Heart right ventricle (tissue), 16 donors: ENCODE measurements around the gene FAM131B. TPM values are rescaled to one million over a fixed set of nuclear protein-coding genes. Genes with fewer than 3 reads are reported as not detected.

Experiments
- ATAC-seq, 8 donors: fragments of 200-7000 bp; cut with Tn5 transposase; one replicate each; pipeline ENCODE4 v1.9.1; 2020; ENCODE audit warnings: mild to moderate bottlenecking in 8 of 8, moderate library complexity in 8 of 8, moderate number of reproducible peaks in 1 of 8
- DNase-seq, 2 donors: peaks; one replicate each; pipeline ENCODE4 v3.0.0-alpha.2; 2020
- H3K27ac ChIP-seq, 10 donors: fragments of 200-600 bp; sonication (generic) in 2 of 10; one replicate each; pipeline versions ENCODE4 v1.5.0 to v1.8.0; 2020 to 2022; ENCODE audit warnings: mild to moderate bottlenecking in 3 of 10
- H3K27me3 ChIP-seq, 7 donors: fragments of 200-600 bp; one replicate each; pipeline ENCODE4 v1.8.0; 2021 to 2022; ENCODE audit warnings: mild to moderate bottlenecking in 2 of 7
- H3K36me3 ChIP-seq, 9 donors: fragments of 200-600 bp; sonication (generic) in 1 of 9; one replicate each; pipeline versions ENCODE4 v1.5.0 to v1.8.0; 2020 to 2022; ENCODE audit warnings: mild to moderate bottlenecking in 2 of 9
- H3K4me1 ChIP-seq, 9 donors: fragments of 200-600 bp; sonication (generic) in 1 of 9; one replicate each; pipeline versions ENCODE4 v1.5.0 to v1.8.0; 2020 to 2022; ENCODE audit warnings: mild to moderate bottlenecking in 4 of 9
- H3K4me3 ChIP-seq, 10 donors: fragments of 200-600 bp; sonication (generic) in 2 of 10; one replicate each; pipeline versions ENCODE4 v1.5.0 to v1.8.0; 2020 to 2022; ENCODE audit warnings: mild to moderate bottlenecking in 7 of 10, moderate library complexity in 2 of 10
- H3K9me3 ChIP-seq, 11 donors: fragments of 200-600 bp in 10 of 11; sonication (generic) in 2 of 11; one replicate each; pipeline versions ENCODE4 v1.5.0 to v1.8.0; 2013 to 2022; ENCODE audit warnings: mild to moderate bottlenecking in 2 of 11, control low read depth in 1 of 11, moderate library complexity in 1 of 11
- WGBS, 2 donors: extraction: QIAGEN DNeasy Blood & Tissue Kit; methylation state at CpG; one replicate each; pipeline ENCODE4 v1.1.7; 2013; ENCODE audit warnings: inconsistent platforms in 1 of 2; 5-methylcytosine and 5-hydroxymethylcytosine counted together
- intact Hi-C, 10 donors: fragments of 100-400 bp; cut with DNase I; formaldehyde crosslinking; loops; one replicate each; pipeline versions ENCODE4 v1.11.1 to v1.14.2; 2022
- polyA plus RNA-seq, 2 donors: library from polyadenylated mRNA; stranded (reverse); fragments of 200-250 nt; gene quantifications; one replicate each; pipeline ENCODE4 v1.2.3, GENCODE V29; 2013
- total RNA-seq, 10 donors: library from RNA; stranded (reverse); fragmentation: NEBNext Ultra II Directional in 3 of 10; extraction: Animal tissue kit (Norgen Biotek cat#: 25700) in 3 of 10; gene quantifications; one replicate each; pipeline versions ENCODE4 v1.2.1 to v1.2.4, GENCODE V29; 2021 to 2023
- TF ChIP-seq, protein P1 (sequence below), 9 donors: fragments of 200-600 bp; sonication (generic) in 2 of 9; IDR thresholded peaks; one replicate each; pipeline versions ENCODE4 v1.5.0 to v1.8.0; 2021 to 2022; ENCODE audit warnings: antibody characterized with exemption in 9 of 9, mild to moderate bottlenecking in 5 of 9, moderate library complexity in 1 of 9
- donor health status: Arrhythmogenic right ventricular cardiomyopathy.
- donor health status: ischemic (EF 13 %, LVEDD 7.1; RV severe dilation, severe dysfunction).
- donor health status: healthy with polysubstance abuse.
- donor health status: DM: no; HTN: yes; CAD: no.
- donor health status: DM: no; HTN: no; CAD: no.
- donor health status: ischemic (EF 25% LVEDD 6.9; RV normal size, moderate dysfunction).
- donor health status: ischemic (EF 25% LVEDD 5.7; RV mildly dilated, moderate dysfunction).
- donor health status: healthy.
- donor health status: DM: yes; HTN: yes; CAD: no.
- donor health status: Ischemic cardiomyopathy.
- donor health status: ischemic (EF 35%, LVEDD 5.7; RV mildly dilated, moderate dysfunction).
- donor health status: nonischemic (EF 11% LVEDD 7.7; RV severe dilation, severe dysfunction).
- donor health status: DM: yes; HTN: yes; CAD: no.
- donor health status: PGD.
- donor health status: ischemic (EF 29% LVEDD 5.4; RV normal size, mild dysfunction).
- donor health status: nonischemic (EF 23%, LVEDD 6.1; RV moderate dilation, normal function).

The FAM131B gene
- total and polyA plus RNA-seq, 12 donors = 0.07 to 1.2 (median 0.37) TPM; not detected in 1

GRCh38 chr7:143375298-143376034, 13.0 kb upstream of the FAM131B start:
- WGBS, 2 donors = 84 to 92% methylated on average over 7 of the region's 7 CpGs
- Histone ChIP-seq H3K9me3 (no peaks in the 10 kb centered on the region), H3K4me1 (peaks cover 0 to 77% (median 11%) of the 10 kb centered on the region in 9 donors), H3K36me3 (no peaks in the 10 kb centered on the region), H3K27ac (peak overlapping the region in 3 of 10 donors; percentile 15 to 100 (median 35)), H3K4me3 (no peak overlapping the region), H3K27me3 (no peaks in the 10 kb centered on the region)
- ATAC-seq (peak in 2 of 8 donors; percentile 11 to 29), DNase-seq (no peak)
- TF ChIP-seq, protein P1, sequence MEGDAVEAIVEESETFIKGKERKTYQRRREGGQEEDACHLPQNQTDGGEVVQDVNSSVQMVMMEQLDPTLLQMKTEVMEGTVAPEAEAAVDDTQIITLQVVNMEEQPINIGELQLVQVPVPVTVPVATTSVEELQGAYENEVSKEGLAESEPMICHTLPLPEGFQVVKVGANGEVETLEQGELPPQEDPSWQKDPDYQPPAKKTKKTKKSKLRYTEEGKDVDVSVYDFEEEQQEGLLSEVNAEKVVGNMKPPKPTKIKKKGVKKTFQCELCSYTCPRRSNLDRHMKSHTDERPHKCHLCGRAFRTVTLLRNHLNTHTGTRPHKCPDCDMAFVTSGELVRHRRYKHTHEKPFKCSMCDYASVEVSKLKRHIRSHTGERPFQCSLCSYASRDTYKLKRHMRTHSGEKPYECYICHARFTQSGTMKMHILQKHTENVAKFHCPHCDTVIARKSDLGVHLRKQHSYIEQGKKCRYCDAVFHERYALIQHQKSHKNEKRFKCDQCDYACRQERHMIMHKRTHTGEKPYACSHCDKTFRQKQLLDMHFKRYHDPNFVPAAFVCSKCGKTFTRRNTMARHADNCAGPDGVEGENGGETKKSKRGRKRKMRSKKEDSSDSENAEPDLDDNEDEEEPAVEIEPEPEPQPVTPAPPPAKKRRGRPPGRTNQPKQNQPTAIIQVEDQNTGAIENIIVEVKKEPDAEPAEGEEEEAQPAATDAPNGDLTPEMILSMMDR (IDR thresholded peaks at IDR 0.05) = no peak
- intact Hi-C loops = loop anchor here in 2 of 10 donors (5.0 to 10.0 kb wide), 2 partner anchors 42 to 51 kb away; no protein-coding TSS in a partner anchor

- peak overlapping the region in 1 of 10 donors; percentile 100 for H3K27ac ChIP-seq
- H3K9me3 ChIP-seq = no peaks in the 10 kb centered on the region
- H3K36me3 ChIP-seq = no peaks in the 10 kb centered on the region
- H3K4me1 ChIP-seq = peaks cover 0 to 72% (median 6%) of the 10 kb centered on the region in 9 donors
- no peaks in the 10 kb centered on the region for H3K27me3 ChIP-seq
- TF ChIP-seq, protein P1 (IDR thresholded peaks at IDR 0.05) = no peak
- no peak for DNase-seq
- H3K4me3 ChIP-seq = no peak overlapping the region
- ATAC-seq = no peak
- 85 to 86% methylated on average over 5 of the region's 5 CpGs for WGBS, 2 donors
- intact Hi-C loops = loop anchor here in 1 of 10 donors (10.0 kb wide), 1 partner anchor 50 kb away; no protein-coding TSS in a partner anchor
Measured at GRCh38 chr7:143374561-143374960, 12.0 kb upstream of the FAM131B start.

DNA sequence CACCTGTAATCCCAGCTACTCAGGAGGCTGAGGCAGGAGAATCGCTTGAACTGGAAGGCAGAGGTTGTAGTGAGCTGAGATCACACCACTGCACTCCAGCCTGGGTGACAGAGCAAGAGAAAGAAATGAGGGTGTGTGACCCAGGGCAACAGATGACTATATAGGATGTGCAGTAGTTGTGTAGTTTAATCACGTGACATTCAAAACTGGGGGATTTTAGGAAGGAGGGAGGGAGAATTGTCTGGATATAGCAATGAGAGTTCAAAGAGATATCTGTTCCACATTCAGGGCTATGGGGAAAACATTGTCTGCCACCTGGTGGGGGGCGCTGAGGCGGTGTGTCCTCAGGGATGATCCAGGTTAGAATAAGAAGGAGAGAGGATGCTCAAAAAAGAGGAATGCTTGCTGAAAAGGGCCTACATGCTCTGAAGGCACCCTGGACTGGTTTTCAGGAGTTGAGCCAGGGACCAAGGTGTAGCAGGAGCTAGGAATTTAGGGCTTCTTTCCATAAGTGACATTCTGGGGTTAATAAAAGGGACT, 10.8 kb upstream of the FAM131B start:
- WGBS, 2 donors = 87 to 91% methylated on average over 4 of the region's 4 CpGs
- no peak for DNase-seq
- H3K9me3 ChIP-seq = no peaks in the 10 kb centered on the region
- intact Hi-C loops = loop anchor here in 1 of 10 donors (10.0 kb wide), 1 partner anchor 49 kb away; no protein-coding TSS in a partner anchor
- H3K4me3 ChIP-seq = no peak overlapping the region
- H3K36me3 ChIP-seq = no peaks in the 10 kb centered on the region
- no peak overlapping the region for H3K27ac ChIP-seq
- TF ChIP-seq, protein P1 (IDR thresholded peaks at IDR 0.05) = no peak
- no peaks in the 10 kb centered on the region for H3K27me3 ChIP-seq
- H3K4me1 ChIP-seq = peaks cover 0 to 60% (median 0%) of the 10 kb centered on the region in 9 donors
- ATAC-seq = no peak

DNA sequence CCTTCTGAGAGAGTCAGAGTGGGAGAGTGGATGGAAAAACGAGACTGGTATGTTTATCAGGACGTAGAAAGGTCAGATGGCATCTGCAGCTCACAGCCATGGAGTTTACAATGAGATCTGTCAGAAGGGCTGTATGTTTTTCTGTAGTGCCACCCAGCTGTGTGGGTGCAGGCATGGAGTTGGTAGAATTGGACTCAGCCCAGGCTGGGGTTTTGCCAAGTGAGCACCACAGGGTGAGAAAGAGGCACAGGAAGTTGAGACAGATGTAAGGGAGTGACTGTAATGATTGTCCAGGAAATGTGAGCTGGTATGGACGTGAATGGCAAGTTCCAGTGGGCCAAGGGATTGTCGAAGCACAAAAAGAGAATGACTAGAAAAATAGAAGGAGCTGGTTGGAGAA, 9.6 kb upstream of the FAM131B start:
- Histone ChIP-seq H3K27ac (peak overlapping the region in 1 of 10 donors; percentile 58), H3K4me1 (peaks cover 0 to 47% (median 0%) of the 10 kb centered on the region in 9 donors), H3K27me3 (no peaks in the 10 kb centered on the region), H3K4me3 (no peak overlapping the region), H3K9me3 (no peaks in the 10 kb centered on the region), H3K36me3 (no peaks in the 10 kb centered on the region)
- WGBS, 2 donors = 40 to 51% methylated on average over 4 of the region's 4 CpGs
- peak; percentile 57 to 60 for DNase-seq
- intact Hi-C loops = loop anchor here in 1 of 10 donors (10.0 kb wide), 1 partner anchor 47 kb away; no protein-coding TSS in a partner anchor
- TF ChIP-seq, protein P1 (IDR thresholded peaks at IDR 0.05) = peak in 2 of 9 donors; percentile 9 to 27
- ATAC-seq = peak in 7 of 8 donors; percentile 52 to 75 (median 63)
